Uterus (tissue), 2 donors: ENCODE measurements around the gene INPP5J.

ENCODE experiments used
- CTCF ChIP-seq, 4 experiments: fragments of 200-600 bp in 2 of 4; fragments of 450-650 bp in 2 of 4; sonication (generic) in 2 of 4; IDR thresholded peaks; one replicate each; pipeline ENCODE4 v1.5.1; 2016 to 2019; ENCODE audit warnings: antibody characterized with exemption in 4 of 4, mild to moderate bottlenecking in 2 of 4, moderate library complexity in 1 of 4
- POLR2A ChIP-seq, 2 donors: fragments of 450-650 bp; IDR thresholded peaks; one replicate each; pipeline ENCODE4 v1.6.1; 2016; ENCODE audit warnings: antibody characterized with exemption in 2 of 2, mild to moderate bottlenecking in 1 of 2, moderate library complexity in 1 of 2

DNA sequence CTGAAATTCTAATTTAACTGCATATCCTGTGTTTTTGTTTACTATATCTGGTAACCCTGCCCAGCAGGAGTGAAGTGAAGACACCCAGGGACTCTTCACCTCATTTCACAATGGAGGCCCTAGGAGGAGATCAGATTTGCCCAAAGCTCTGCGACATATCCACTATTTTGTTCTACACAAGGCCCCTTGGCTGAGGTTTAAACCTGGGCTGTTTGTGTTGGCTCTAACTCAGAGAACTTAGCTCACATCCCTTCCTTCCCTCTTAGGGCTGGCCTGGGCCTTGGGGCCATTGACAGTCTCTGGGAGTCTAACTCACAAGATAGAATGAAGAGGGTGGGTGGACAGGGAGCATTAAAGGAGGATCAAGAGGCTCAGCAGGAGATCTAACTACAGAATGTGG lies 25.7 kb downstream of the INPP5J start:
- no peak for TF ChIP-seq CTCF (IDR thresholded peaks at IDR 0.05)
- no peak for TF ChIP-seq POLR2A (IDR thresholded peaks at IDR 0.05)
